Measurements from ENCODE around the gene MRGPRX4.
"Not testable (repeated sequence)": the region's sequence is repeated elsewhere in the genome, so short reads cannot be mapped to it uniquely, and the experiment has no call there.

DNA sequence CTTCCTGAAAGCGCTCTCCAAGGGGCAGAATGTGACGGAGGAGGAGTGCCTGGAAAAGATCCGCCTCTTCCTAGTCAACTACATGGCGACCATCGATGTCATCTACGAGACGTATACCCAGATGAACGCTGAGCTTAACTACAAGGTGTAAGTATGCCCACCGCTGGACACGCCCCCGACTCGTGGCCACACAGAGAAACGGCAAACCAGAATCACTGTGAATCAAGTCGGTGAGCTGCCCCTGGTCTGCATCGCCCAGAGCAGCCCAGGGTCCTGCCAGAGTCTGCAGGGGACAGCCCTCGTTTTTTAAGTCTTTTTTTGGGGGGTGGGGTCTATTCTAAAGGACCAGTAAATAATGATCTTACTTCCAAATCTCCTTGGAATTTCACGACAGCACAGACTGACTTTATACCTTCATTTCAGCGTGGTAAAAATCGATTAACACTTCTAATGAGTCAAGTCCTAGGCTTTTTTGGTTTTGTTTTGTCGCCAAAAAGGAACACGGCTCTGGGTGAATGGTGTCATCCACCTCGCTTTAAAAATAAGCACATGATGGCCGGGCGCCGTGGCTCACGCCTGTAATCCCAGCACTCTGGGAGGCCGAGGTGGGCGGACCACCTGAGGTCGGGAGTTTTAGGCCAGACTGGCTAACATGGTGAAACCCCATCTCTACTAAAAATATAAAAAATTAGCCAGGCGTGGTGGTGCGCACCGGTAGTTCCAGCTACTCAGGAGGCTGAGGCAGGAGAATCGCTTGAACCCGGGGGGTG, 17.0 kb downstream of the MRGPRX4 start:
- TF ChIP-seq EZH2 (IDR thresholded peaks at IDR 0.05; ENCODE audit: borderline replicate concordance, insufficient read depth, low read length, poor library complexity, severe bottlenecking); POLR2AphosphoS5 (IDR thresholded peaks at IDR 0.05); RAD21 (conservative IDR thresholded peaks at IDR 0.05); EP300 (conservative IDR thresholded peaks at IDR 0.05; ENCODE audit: poor library complexity, severe bottlenecking); TAF1 (IDR thresholded peaks at IDR 0.05; ENCODE audit: low read depth): not testable (repeated sequence)
- TF ChIP-seq, protein P1, sequence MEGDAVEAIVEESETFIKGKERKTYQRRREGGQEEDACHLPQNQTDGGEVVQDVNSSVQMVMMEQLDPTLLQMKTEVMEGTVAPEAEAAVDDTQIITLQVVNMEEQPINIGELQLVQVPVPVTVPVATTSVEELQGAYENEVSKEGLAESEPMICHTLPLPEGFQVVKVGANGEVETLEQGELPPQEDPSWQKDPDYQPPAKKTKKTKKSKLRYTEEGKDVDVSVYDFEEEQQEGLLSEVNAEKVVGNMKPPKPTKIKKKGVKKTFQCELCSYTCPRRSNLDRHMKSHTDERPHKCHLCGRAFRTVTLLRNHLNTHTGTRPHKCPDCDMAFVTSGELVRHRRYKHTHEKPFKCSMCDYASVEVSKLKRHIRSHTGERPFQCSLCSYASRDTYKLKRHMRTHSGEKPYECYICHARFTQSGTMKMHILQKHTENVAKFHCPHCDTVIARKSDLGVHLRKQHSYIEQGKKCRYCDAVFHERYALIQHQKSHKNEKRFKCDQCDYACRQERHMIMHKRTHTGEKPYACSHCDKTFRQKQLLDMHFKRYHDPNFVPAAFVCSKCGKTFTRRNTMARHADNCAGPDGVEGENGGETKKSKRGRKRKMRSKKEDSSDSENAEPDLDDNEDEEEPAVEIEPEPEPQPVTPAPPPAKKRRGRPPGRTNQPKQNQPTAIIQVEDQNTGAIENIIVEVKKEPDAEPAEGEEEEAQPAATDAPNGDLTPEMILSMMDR (IDR thresholded peaks at IDR 0.05; ENCODE audit: poor library complexity, severe bottlenecking), result not testable (repeated sequence)
